ENCODE results near the gene PROSER1. TPM values are rescaled to one million over a fixed set of nuclear protein-coding genes. Genes with fewer than 3 reads are reported as not detected.

PROSER1 gene
- total RNA-seq, 1 experiment from 2014 or later = 28.2 TPM

Other genes with a start within 250 kb of the PROSER1 start
- gene STOML3, start 47.3 kb downstream of the PROSER1 start, total RNA-seq (2014; rRNA removed; shearing (Covaris generic)) = not detected in 2 replicates
- 10.8 and 15.0 TPM in 2 replicates for gene NHLRC3, start 367 bp upstream of the PROSER1 start, total RNA-seq (2014; rRNA removed; shearing (Covaris generic))

Data from H7 (cell line).